Stimulated activated CD4-positive, alpha-beta T cell treated with anti-CD3 and anti-CD28 coated beads, Interleukin-2, amount 100 ng/mL, for 48 hours (primary cell): ENCODE results near the gene COA1.
"Not testable (repeated sequence)": the region's sequence is repeated elsewhere in the genome, so short reads cannot be mapped to it uniquely, and the experiment has no call there.

Source experiments
- DNase-seq, 2 donors: peaks; one replicate each; pipeline ENCODE4 v3.0.0-alpha.2; 2020

COA1 gene

DNA sequence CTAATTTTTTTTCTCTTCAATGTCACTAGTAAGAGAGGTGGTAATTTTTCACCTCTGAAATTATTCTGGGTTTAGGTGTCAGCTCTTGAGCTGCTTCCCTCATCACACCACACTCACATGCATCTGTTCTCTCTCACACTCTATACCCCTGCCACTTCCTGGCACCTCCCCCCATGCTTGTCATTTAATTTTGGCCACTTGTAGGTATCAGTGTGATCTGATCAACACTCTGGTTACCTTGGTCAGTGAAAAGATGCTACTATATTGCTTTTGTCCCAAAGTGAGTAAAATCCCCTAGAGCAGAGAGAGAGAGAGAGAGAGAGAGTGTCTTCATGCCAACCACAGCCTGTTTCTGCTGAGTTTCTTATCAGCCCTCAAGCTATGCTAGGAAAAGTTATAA, 103.9 kb downstream of the COA1 start:
- DNase-seq: no peak

- DNase-seq: no peak
Measured at GRCh38 chr7:43624156-43624555, 105.2 kb downstream of the COA1 start.

GRCh38 chr7:43621729-43622448, 107.4 kb downstream of the COA1 start:
- DNase-seq: no peak

- no peak for DNase-seq
Measured at GRCh38 chr7:43619213-43620012, 109.9 kb downstream of the COA1 start.

DNA sequence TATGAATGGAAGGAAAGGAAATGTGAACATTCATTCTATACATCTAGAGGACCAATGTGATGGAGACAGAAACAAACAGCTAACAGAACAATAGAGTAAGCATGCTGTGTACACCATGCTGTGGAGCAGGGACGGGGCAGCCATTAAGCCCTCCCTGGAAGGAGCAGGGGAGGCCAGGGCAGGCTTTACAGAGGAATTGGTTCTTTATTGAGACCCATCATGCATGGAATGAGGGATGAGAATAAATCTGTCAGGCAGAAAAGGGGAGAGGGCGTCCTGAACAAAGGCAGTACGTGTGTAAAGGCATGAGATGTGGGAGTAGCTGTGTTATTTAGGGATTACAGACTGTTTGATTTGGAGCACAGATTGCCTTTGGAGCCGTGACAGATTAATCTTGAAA, 111.2 kb downstream of the COA1 start:
- no peak for DNase-seq

- DNase-seq: no peak
Measured at GRCh38 chr7:43616977-43617376, 112.3 kb downstream of the COA1 start.

DNA sequence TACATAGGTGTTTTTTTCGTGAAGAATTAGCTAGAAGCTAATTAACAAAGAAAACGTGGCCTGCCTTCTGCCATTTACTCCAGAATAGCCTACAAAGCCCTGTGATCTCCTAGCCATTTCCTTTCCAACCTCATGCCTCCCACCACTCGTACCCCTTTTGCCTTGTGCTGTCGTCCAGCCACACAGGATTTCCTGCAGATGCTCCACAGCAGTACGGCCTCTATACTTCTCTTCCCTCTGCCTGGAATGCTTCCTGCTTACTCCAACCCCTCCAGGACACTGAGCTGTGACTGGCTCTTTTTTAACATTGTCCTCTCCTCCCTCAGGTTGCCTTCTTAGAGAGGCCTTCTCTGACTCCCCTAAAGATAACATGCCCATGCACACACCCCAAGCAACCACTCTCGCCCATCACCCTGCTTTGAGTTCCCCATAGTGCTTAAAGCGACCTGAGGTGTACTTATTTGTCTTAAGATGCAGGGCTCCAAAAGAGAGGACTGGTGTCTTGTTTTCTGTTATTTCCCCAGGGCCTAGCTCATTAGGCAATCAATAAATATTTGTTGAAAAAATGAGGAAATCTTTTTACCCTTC, 113.7 kb downstream of the COA1 start:
- no peak for DNase-seq

DNA sequence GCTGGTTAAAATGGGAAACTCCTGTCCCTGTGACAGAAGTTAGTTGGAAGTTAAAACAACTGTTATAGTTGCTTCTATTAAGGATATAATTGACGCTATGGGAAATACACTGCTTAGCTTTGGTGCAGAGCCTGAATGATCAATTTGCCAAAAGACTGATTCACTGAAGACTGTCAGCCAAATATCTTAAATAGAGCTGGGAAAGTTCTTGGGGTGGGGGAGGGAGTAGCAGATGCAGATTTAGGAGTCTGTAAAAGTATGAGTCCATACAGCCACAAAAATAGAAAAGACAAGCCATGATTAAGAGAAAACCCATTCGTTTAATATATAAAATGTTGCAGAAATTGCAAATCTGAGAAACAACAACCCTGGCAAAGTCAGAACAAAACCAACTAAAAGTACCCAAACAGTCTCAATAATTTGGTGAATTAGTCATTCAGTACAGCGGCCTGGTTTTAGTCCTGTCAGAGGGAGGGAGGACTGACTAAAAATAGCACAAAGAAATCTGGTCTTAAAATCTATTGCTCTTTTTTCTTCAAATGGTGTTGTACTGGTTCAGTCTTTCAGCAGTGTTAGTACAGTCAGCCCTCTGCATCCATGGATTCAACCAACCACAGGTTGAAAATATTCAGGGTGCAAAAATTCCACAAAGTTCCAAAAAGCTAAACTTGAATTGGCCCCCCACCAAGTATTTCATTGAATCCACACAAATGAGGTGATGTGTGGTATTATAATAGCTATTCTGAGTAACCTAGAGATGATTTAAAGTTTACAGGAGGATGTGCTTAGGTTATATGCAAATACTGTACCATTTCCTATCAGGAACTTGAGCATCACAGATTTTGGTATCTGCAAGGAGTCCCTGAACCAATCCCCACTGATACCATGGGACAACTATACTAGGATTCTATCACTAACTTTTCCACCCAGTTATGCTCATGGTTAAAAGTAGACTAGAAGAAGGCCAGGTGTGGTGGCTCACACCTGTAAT, 116.4 kb downstream of the COA1 start:
- no peak for DNase-seq

- DNase-seq: no peak
Measured at GRCh38 chr7:43612128-43612527, 117.2 kb downstream of the COA1 start.

- no peak for DNase-seq
Measured at GRCh38 chr7:43609097-43609496, 120.2 kb downstream of the COA1 start.

GRCh38 chr7:43604251-43604650, 125.1 kb downstream of the COA1 start:
- no peak for DNase-seq

- DNase-seq: no peak
Measured at GRCh38 chr7:43602256-43602655, 127.1 kb downstream of the COA1 start.

DNA sequence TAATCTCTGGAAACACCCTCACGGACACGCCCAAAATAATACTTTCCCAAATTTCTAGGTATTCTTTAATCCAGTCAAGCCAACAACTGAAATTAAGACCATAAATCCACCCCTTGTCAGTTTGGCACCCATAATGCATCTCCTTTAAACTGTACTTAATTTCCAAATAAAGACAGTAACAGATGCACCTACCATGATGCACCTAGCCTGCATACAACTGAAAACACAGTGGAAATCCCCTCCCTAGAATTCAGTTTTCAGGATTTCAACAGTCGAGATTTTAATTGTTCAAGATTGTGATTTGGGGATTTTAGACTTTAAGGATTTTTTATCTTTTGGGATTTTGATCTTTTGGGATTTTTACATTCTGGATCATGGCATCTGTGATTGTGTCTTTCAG, 129.3 kb downstream of the COA1 start:
- DNase-seq: no peak

GRCh38 chr7:43596426-43596825, 132.9 kb downstream of the COA1 start:
- not testable (repeated sequence) for DNase-seq

DNA sequence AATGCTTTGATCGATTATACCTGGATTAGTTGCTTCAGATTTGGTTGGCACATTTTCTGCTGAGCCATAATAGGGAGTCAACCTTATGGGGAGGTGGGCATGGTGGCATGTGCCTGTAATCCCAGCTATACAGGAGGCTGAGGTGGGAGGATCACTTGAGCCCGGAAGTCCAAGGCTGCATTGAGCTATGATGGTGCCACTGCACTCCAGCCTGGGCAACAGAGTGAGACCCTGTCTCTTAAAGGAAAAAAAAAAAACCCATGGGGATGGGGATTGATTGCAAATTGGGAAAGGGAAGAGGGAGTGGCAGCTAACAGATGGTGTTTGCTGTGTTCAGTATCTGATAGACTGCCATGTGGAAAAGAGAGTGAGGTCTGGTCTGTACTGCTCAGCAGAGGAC, 135.3 kb downstream of the COA1 start:
- DNase-seq: no peak

GRCh38 chr7:43593010-43593409, 136.3 kb downstream of the COA1 start:
- no peak for DNase-seq

DNA sequence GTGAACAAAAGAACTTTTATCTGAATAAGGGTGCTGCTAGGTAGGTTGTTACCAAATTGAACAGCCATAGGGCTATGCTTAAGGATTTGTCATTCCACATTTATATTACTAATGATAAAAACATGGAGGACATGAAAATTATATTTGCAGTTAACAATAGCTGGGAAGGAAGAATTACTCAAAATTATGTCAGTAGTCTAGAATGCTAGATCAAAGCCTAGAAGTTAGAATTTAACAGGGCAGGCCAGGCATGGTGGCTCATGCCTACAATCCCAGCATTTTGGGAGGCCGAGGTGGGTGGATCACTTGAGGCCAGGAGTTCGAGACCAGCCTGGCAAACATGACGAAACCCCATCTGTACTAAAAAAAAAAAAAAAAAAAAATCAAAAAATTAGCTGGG, 137.0 kb downstream of the COA1 start:
- DNase-seq: no peak

- DNase-seq: no peak
Measured at GRCh38 chr7:43591558-43592180, 137.7 kb downstream of the COA1 start.

DNA sequence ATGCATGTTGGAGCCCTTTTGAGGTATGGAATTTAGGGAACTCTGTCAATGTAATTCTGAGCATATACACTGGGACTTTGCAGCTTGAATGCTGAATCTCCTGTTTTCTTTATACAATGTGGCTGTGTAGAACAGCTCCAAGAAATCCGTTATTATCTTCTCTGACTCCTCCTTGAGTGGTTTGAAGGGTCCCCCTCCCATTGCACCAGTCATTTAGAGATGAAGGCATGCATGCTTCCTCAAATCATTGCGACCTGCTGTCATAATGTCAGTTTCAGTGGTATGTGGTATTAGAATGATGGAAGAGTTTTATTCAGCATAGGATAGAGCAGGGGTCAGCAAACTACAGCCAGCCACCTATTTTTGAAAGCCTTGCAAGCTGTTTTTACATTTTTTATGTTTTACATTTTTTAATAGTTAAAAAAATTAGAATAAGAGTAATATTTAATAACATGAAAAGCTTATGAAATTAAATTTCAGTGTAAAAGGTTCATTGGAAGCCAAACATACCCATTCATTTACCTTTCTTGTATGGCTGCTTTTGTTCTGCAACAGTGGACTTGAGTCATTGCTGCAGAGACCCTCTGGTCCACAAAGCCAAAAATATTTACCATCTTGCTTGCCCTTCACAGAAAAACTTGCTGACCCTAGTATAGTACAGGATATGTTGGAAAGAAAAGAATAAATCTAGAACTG, 138.3 kb downstream of the COA1 start:
- no peak for DNase-seq

GRCh38 chr7:43589728-43590127, 139.6 kb downstream of the COA1 start:
- no peak for DNase-seq
